SK-N-SH (cell line): ENCODE data around the gene CLCN2. TPM values are rescaled to one million over a fixed set of nuclear protein-coding genes. Genes with fewer than 3 reads are reported as not detected.

ENCODE experiments used
- CTCF ChIA-PET: fragments of 300-600, 350-600 bp; formaldehyde crosslinking; extraction: SDS; loops from one replicate; lab custom pipeline; 2021; lab: Yijun Ruan, JAX
- POLR2A ChIA-PET: fragments of 350-600 bp; sonication (Branson Sonifier 250); formaldehyde crosslinking; extraction: SDS; loops from one replicate; lab custom pipeline; 2020; ENCODE audit warnings: antibody characterized with exemption, inconsistent platforms; lab: Yijun Ruan, JAX
- DNase-seq: peaks from one replicate; pipeline ENCODE4 v3.0.0; 2012
- H2AFZ ChIP-seq: fragments of 200-600 bp; sonication (generic); 2 replicates; pipeline ENCODE4 v1.8.1; 2016; ENCODE audit warnings: antibody characterized with exemption, mild to moderate bottlenecking, low read depth
- H3F3A ChIP-seq: fragments of 200-600 bp; sonication (generic); replicated peaks from 2 replicates; pipeline ENCODE3; 2016; ENCODE audit warnings: antibody characterized with exemption, mild to moderate bottlenecking; ENCODE audit not compliant: insufficient read depth
- H3K27ac ChIP-seq, 2 experiments: fragments of 200-500 bp in 1 of 2; fragments of 200-600 bp in 1 of 2; sonication (Bioruptor generic) in 1 of 2; sonication (generic), shearing (Covaris generic) in 1 of 2; 2 replicates each; pipeline versions ENCODE4 v1.5.1 to v1.6.1; 2014 to 2016; ENCODE audit warnings: low read depth in 2 of 2, inconsistent platforms in 1 of 2, low read length in 1 of 2, mild to moderate bottlenecking in 1 of 2, mixed read lengths in 1 of 2
- H3K27me3 ChIP-seq: fragments of 200-600 bp; sonication (generic), shearing (Covaris generic); 2 replicates; pipeline ENCODE4 v1.6.1; 2016; ENCODE audit warnings: mixed run types; ENCODE audit not compliant: insufficient read depth
- H3K36me3 ChIP-seq, 2 experiments: fragments of 200-500 bp in 1 of 2; fragments of 200-600 bp in 1 of 2; sonication (Bioruptor generic) in 1 of 2; sonication (generic) in 1 of 2; replicated peaks in 1 of 2; 2 replicates each; pipeline versions ENCODE3 to v1.5.1; 2014 to 2016; ENCODE audit warnings: low read length in 1 of 2, mild to moderate bottlenecking in 1 of 2; ENCODE audit not compliant: insufficient read depth in 2 of 2, control insufficient read depth in 1 of 2
- H3K4me1 ChIP-seq, 2 experiments: fragments of 200-500 bp in 1 of 2; fragments of 200-600 bp in 1 of 2; sonication (Bioruptor generic) in 1 of 2; sonication (generic), shearing (Covaris generic) in 1 of 2; 2 replicates each; pipeline versions ENCODE4 v1.5.1 to v1.6.1; 2014 to 2016; ENCODE audit warnings: low read depth in 1 of 2, low read length in 1 of 2, mixed run types in 1 of 2; ENCODE audit not compliant: insufficient read depth in 2 of 2, control insufficient read depth in 1 of 2
- H3K4me2 ChIP-seq: fragments of 200-600 bp; sonication (generic), shearing (Covaris generic); 2 replicates; pipeline ENCODE4 v1.6.1; 2017; ENCODE audit warnings: mixed run types
- H3K4me3 ChIP-seq, 2 experiments: fragments of 200-500 bp in 1 of 2; fragments of 200-600 bp in 1 of 2; sonication (Bioruptor generic) in 1 of 2; sonication (generic), shearing (Covaris generic) in 1 of 2; 2 replicates each; pipeline versions ENCODE4 v1.5.1 to v1.8.1; 2014 to 2016; ENCODE audit warnings: low read depth in 2 of 2, inconsistent platforms in 1 of 2, low read length in 1 of 2, mild to moderate bottlenecking in 1 of 2, mixed read lengths in 1 of 2, moderate library complexity in 1 of 2
- H3K79me2 ChIP-seq: fragments of 200-600 bp; sonication (generic); 2 replicates; pipeline ENCODE4 v1.8.1; 2017; ENCODE audit warnings: mild to moderate bottlenecking; ENCODE audit not compliant: insufficient read depth
- H3K9ac ChIP-seq: fragments of 200-600 bp; sonication (generic); 2 replicates; pipeline ENCODE4 v1.6.1; 2017; ENCODE audit warnings: mixed run types
- H3K9me2 ChIP-seq: fragments of 200-600 bp; sonication (generic); 2 replicates; pipeline ENCODE4 v1.6.1; 2017; ENCODE audit warnings: mixed run types
- H3K9me3 ChIP-seq: fragments of 200-600 bp; sonication (generic); 2 replicates; pipeline ENCODE4 v1.6.1; 2017; ENCODE audit warnings: mixed run types, mild to moderate bottlenecking, moderate library complexity
- H4K20me1 ChIP-seq: fragments of 200-600 bp; sonication (generic); 2 replicates; pipeline ENCODE4 v1.6.1; 2017; ENCODE audit warnings: mild to moderate bottlenecking, mixed run types; ENCODE audit not compliant: insufficient read depth
- CHD2 ChIP-seq: fragments of 150-350 bp; IDR thresholded peaks from 2 replicates; pipeline ENCODE4 v1.6.1; 2018; ENCODE audit warnings: low read length; ENCODE audit not compliant: partially characterized antibody
- ELF1 ChIP-seq: IDR thresholded peaks from 2 replicates; pipeline ENCODE4 v1.4.0; 2012
- FOSL2 ChIP-seq: IDR thresholded peaks from 2 replicates; pipeline ENCODE4 v1.4.0; 2012; ENCODE audit warnings: low read depth, mild to moderate bottlenecking, moderate library complexity, borderline replicate concordance
- FOXJ3 ChIP-seq: sonication (generic); formaldehyde crosslinking; IDR thresholded peaks from 2 replicates; pipeline ENCODE4 v1.5.1; 2020; ENCODE audit warnings: mild to moderate bottlenecking, missing genetic modification reagents
- GATA2 ChIP-seq: sonication (generic); formaldehyde crosslinking; IDR thresholded peaks from 2 replicates; pipeline ENCODE4 v1.5.0; 2020; ENCODE audit warnings: mild to moderate bottlenecking, missing genetic modification reagents
- MXI1 ChIP-seq: IDR thresholded peaks from 2 replicates; pipeline ENCODE4 v1.6.1; 2012; ENCODE audit warnings: mild to moderate bottlenecking, low read depth, low read length, improper control_type of control experiment
- NFIC ChIP-seq: IDR thresholded peaks from 2 replicates; pipeline ENCODE4 v1.4.0; 2012; ENCODE audit warnings: borderline replicate concordance
- NRF1 ChIP-seq: IDR thresholded peaks from 2 replicates; pipeline ENCODE4 v1.6.1; 2012; ENCODE audit warnings: low read depth, mild to moderate bottlenecking, low read length
- POLR2AphosphoS5 ChIP-seq: IDR thresholded peaks from 2 replicates; pipeline ENCODE4 v1.6.1; 2012; ENCODE audit warnings: low read depth, low read length
- RAD21 ChIP-seq: IDR thresholded peaks from 2 replicates; pipeline ENCODE4 v1.6.1; 2012; ENCODE audit warnings: mild to moderate bottlenecking, low read length
- RCOR1 ChIP-seq: fragments of 150-350 bp; IDR thresholded peaks from 2 replicates; pipeline ENCODE4 v1.6.1; 2017; ENCODE audit warnings: antibody characterized with exemption, low read length
- RFX5 ChIP-seq: IDR thresholded peaks from 2 replicates; pipeline ENCODE4 v1.6.1; 2012; ENCODE audit warnings: mild to moderate bottlenecking, improper control_type of control experiment, low read length
- SIN3A ChIP-seq: IDR thresholded peaks from 2 replicates; pipeline ENCODE4 v1.6.1; 2012; ENCODE audit warnings: low read depth, mild to moderate bottlenecking, low read length, moderate library complexity, borderline replicate concordance
- TAF1 ChIP-seq: IDR thresholded peaks from 2 replicates; pipeline ENCODE4 v1.6.1; 2012; ENCODE audit warnings: low read depth, mild to moderate bottlenecking, low read length, moderate library complexity, borderline replicate concordance
- TCF12 ChIP-seq: IDR thresholded peaks from 2 replicates; pipeline ENCODE4 v1.4.0; 2012
- TEAD4 ChIP-seq: IDR thresholded peaks from 2 replicates; pipeline ENCODE4 v1.4.0; 2012; ENCODE audit warnings: mild to moderate bottlenecking, borderline replicate concordance; ENCODE audit not compliant: insufficient read depth
- YY1 ChIP-seq: IDR thresholded peaks from 2 replicates; pipeline ENCODE4 v1.4.0; 2012; ENCODE audit warnings: low read depth, mild to moderate bottlenecking
- WGBS: methylation state at CpG from one replicate; pipeline ENCODE4 v1.1.6; 2017; ENCODE audit warnings: low lambda C conversion rate; 5-methylcytosine and 5-hydroxymethylcytosine counted together
- polyA plus RNA-seq, 3 experiments: library from polyadenylated mRNA; depleted of rRNA; stranded (reverse); fragments of >200 nt; gene quantifications; 2 replicates each; pipeline ENCODE4 v1.2.3, GENCODE V29; 2012
- TF ChIP-seq, protein P1 (sequence below): IDR thresholded peaks from 2 replicates; pipeline ENCODE4 v1.6.1; 2012; ENCODE audit warnings: mild to moderate bottlenecking, low read depth, low read length, moderate library complexity
- TF ChIP-seq, protein P2 (sequence below): fragments of 200-600 bp; sonication (generic); IDR thresholded peaks from 2 replicates; pipeline ENCODE4 v1.6.1; 2017; ENCODE audit warnings: antibody characterized with exemption, mild to moderate bottlenecking, moderate library complexity
- TF ChIP-seq, protein P3 (sequence below): fragments of 150-350 bp; IDR thresholded peaks from 2 replicates; pipeline ENCODE4 v1.6.1; 2017; ENCODE audit warnings: antibody characterized with exemption, low read length, low read depth, borderline replicate concordance
- TF ChIP-seq, protein P4 (sequence below): IDR thresholded peaks from 2 replicates; pipeline ENCODE4 v1.4.0; 2012; ENCODE audit warnings: low read depth, borderline replicate concordance
- TF ChIP-seq, protein P5 (sequence below): fragments of 150-350 bp; IDR thresholded peaks from 2 replicates; pipeline ENCODE4 v1.6.1; 2016; ENCODE audit warnings: mild to moderate bottlenecking, low read depth, low read length
- TF ChIP-seq, protein P6 (sequence below): IDR thresholded peaks from 2 replicates; pipeline ENCODE4; 2012
- TF ChIP-seq, protein P7 (sequence below): IDR thresholded peaks from 2 replicates; pipeline ENCODE4 v1.4.0; 2012; ENCODE audit warnings: low read depth

CLCN2 gene
- polyA plus RNA-seq, 1 of the 3 experiments (the other 2 are of a cell fraction): 9.1 TPM

DNA sequence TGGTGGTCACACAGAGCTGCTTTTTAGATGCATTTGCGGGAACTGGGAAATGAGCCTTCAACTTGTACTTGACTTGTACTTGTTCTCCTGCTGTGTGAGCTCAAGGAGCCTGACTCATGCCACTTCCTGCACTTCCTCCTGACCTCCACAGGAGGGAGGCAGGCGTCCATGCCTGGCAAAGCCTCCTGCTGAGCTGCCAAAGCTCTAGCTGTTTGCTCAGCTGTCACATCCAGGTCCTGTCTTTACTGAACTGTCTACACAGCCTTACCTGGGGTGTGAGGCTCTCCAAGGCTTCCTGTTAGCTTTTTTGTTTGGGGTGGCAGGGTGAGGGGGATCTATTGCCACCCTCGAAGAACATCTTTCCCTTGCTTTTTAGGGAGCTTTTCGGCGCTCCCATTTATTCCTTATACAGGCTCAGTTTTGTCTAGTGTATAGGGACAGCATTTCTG is 10.2 kb upstream of the CLCN2 start:
- CTCF ChIA-PET: interaction anchor here (0.6 to 11.1 kb wide), 68 partner anchors 8 to 805 kb away, joined by 3 to 165 read pairs (median 5); partner anchors contain the start of gene CHRD
- peak overlapping the region; percentile 19; the same call in 1 of the 2 replicates for H3K4me2 ChIP-seq
- TF ChIP-seq NRF1 (0 out of 2 replicates have a peak, but pooled peaks have one; percentile 6), SIN3A (0 out of 2 replicates have a peak, but pooled peaks have one; percentile 52), FOSL2 (peak; percentile 2; the same call in 1 of the 2 replicates), TAF1 (no peak), CHD2 (peak; percentile 54), GATA2 (CRISPR knock-in tag) (no peak), ELF1 (no peak), NFIC (no peak; the same call in 1 of the 2 replicates), TEAD4 (no peak), FOXJ3 (CRISPR knock-in tag) (no peak), TCF12 (no peak; the same call in 1 of the 2 replicates), MXI1 (0 out of 2 replicates have a peak, but pooled peaks have one; percentile 47), RAD21 (peak; percentile 97), POLR2AphosphoS5 (no peak; the same call in 1 of the 2 replicates), YY1 (no peak), RCOR1 (0 out of 2 replicates have a peak, but pooled peaks have one; percentile 26), RFX5 (no peak)
- TF ChIP-seq, protein P1, sequence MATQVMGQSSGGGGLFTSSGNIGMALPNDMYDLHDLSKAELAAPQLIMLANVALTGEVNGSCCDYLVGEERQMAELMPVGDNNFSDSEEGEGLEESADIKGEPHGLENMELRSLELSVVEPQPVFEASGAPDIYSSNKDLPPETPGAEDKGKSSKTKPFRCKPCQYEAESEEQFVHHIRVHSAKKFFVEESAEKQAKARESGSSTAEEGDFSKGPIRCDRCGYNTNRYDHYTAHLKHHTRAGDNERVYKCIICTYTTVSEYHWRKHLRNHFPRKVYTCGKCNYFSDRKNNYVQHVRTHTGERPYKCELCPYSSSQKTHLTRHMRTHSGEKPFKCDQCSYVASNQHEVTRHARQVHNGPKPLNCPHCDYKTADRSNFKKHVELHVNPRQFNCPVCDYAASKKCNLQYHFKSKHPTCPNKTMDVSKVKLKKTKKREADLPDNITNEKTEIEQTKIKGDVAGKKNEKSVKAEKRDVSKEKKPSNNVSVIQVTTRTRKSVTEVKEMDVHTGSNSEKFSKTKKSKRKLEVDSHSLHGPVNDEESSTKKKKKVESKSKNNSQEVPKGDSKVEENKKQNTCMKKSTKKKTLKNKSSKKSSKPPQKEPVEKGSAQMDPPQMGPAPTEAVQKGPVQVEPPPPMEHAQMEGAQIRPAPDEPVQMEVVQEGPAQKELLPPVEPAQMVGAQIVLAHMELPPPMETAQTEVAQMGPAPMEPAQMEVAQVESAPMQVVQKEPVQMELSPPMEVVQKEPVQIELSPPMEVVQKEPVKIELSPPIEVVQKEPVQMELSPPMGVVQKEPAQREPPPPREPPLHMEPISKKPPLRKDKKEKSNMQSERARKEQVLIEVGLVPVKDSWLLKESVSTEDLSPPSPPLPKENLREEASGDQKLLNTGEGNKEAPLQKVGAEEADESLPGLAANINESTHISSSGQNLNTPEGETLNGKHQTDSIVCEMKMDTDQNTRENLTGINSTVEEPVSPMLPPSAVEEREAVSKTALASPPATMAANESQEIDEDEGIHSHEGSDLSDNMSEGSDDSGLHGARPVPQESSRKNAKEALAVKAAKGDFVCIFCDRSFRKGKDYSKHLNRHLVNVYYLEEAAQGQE: no peak
- TF ChIP-seq, protein P2, sequence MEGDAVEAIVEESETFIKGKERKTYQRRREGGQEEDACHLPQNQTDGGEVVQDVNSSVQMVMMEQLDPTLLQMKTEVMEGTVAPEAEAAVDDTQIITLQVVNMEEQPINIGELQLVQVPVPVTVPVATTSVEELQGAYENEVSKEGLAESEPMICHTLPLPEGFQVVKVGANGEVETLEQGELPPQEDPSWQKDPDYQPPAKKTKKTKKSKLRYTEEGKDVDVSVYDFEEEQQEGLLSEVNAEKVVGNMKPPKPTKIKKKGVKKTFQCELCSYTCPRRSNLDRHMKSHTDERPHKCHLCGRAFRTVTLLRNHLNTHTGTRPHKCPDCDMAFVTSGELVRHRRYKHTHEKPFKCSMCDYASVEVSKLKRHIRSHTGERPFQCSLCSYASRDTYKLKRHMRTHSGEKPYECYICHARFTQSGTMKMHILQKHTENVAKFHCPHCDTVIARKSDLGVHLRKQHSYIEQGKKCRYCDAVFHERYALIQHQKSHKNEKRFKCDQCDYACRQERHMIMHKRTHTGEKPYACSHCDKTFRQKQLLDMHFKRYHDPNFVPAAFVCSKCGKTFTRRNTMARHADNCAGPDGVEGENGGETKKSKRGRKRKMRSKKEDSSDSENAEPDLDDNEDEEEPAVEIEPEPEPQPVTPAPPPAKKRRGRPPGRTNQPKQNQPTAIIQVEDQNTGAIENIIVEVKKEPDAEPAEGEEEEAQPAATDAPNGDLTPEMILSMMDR: peak; percentile 92
- TF ChIP-seq, protein P3, sequence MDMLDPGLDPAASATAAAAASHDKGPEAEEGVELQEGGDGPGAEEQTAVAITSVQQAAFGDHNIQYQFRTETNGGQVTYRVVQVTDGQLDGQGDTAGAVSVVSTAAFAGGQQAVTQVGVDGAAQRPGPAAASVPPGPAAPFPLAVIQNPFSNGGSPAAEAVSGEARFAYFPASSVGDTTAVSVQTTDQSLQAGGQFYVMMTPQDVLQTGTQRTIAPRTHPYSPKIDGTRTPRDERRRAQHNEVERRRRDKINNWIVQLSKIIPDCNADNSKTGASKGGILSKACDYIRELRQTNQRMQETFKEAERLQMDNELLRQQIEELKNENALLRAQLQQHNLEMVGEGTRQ: no peak
- TF ChIP-seq, protein P4, sequence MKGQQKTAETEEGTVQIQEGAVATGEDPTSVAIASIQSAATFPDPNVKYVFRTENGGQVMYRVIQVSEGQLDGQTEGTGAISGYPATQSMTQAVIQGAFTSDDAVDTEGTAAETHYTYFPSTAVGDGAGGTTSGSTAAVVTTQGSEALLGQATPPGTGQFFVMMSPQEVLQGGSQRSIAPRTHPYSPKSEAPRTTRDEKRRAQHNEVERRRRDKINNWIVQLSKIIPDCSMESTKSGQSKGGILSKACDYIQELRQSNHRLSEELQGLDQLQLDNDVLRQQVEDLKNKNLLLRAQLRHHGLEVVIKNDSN: no peak
- TF ChIP-seq, protein P5, sequence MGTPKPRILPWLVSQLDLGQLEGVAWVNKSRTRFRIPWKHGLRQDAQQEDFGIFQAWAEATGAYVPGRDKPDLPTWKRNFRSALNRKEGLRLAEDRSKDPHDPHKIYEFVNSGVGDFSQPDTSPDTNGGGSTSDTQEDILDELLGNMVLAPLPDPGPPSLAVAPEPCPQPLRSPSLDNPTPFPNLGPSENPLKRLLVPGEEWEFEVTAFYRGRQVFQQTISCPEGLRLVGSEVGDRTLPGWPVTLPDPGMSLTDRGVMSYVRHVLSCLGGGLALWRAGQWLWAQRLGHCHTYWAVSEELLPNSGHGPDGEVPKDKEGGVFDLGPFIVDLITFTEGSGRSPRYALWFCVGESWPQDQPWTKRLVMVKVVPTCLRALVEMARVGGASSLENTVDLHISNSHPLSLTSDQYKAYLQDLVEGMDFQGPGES: no peak
- TF ChIP-seq, protein P6, sequence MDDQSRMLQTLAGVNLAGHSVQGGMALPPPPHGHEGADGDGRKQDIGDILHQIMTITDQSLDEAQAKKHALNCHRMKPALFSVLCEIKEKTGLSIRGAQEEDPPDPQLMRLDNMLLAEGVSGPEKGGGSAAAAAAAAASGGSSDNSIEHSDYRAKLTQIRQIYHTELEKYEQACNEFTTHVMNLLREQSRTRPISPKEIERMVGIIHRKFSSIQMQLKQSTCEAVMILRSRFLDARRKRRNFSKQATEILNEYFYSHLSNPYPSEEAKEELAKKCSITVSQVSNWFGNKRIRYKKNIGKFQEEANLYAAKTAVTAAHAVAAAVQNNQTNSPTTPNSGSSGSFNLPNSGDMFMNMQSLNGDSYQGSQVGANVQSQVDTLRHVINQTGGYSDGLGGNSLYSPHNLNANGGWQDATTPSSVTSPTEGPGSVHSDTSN: peak; percentile 31; the same call in 1 of the 2 replicates
- TF ChIP-seq, protein P7, sequence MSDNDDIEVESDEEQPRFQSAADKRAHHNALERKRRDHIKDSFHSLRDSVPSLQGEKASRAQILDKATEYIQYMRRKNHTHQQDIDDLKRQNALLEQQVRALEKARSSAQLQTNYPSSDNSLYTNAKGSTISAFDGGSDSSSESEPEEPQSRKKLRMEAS: peak; percentile 47; the same call in 1 of the 2 replicates

More for the DNA sequence above, 10.2 kb upstream of the CLCN2 start:
- H4K20me1 ChIP-seq: peaks cover 28% of the 10 kb centered on the region
- H2AFZ ChIP-seq: no peak overlapping the region
- H3K27me3 ChIP-seq: no peaks in the 10 kb centered on the region
- H3K79me2 ChIP-seq: no peaks in the 10 kb centered on the region
- POLR2A ChIA-PET: interaction anchor here (0.7 to 1.2 kb wide), 3 partner anchors 8 to 142 kb away, joined by 3 to 4 read pairs (median 3); no protein-coding TSS in a partner anchor
- H3K36me3 ChIP-seq: peaks cover 13 to 22% of the 10 kb centered on the region in 2 experiments
- H3K4me1 ChIP-seq: peaks cover 0 to 26% of the 10 kb centered on the region in 2 experiments; a peak in 3 of 4 replicates
- no peak overlapping the region; a peak in 1 of 4 replicates for H3K4me3 ChIP-seq
- peaks cover 40% of the 10 kb centered on the region for H3F3A ChIP-seq
- no peak overlapping the region for H3K9ac ChIP-seq
- 58% methylated on average over 4 of the region's 5 CpGs for WGBS
- no peak overlapping the region for H3K27ac ChIP-seq
- peak; percentile 85 for DNase-seq
- no peaks in the 10 kb centered on the region for H3K9me2 ChIP-seq
- H3K9me3 ChIP-seq: no peaks in the 10 kb centered on the region
